Glomerular visceral epithelial cell (primary cell): Measurements from ENCODE around the gene NDUFA12.
A peak's percentile ranks its signal among the peaks of the same experiment; 100 is the strongest.

Experiments
- DNase-seq: peaks from one replicate; pipeline ENCODE4 v3.0.0-alpha.2; 2016; ENCODE audit errors: extremely low spot score

The NDUFA12 gene

DNA sequence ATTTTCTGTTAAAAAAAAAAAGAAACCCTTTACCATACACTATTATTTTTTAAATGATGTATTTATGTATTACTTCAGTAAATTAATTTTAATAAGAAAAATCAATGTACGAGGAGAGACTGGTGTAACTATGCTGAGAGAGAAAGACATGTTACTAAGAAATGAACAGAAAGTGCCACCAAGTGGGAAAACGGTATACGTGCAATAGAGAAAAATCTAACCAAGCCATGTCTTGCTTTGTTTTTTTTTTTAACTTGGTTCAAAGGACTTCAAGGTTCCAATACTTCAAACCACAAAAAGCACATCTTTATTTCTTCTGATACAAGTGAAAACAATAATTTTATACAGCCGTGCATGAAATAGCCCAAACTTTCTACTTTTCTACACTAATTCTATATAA, 22.9 kb downstream of the NDUFA12 start:
- no peak for DNase-seq

DNA sequence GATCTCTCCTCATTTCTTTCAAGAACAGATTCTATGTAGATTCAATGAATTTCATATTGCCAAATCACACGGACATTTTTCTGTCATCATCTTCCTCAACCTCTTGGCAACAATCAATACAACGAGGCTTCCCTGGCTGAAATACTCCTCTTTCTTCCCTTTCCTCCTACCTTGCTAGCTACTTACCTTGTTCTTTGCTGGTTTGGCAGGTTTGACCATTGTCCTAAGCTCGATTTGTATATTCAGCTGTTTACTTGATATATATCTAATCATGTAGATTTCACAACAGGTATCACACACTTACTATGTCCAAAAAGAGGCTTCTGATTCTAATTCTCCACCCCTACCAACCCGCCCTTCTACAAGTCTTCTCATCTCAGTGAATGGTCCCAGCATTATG, 23.6 kb downstream of the NDUFA12 start:
- no peak for DNase-seq

DNA sequence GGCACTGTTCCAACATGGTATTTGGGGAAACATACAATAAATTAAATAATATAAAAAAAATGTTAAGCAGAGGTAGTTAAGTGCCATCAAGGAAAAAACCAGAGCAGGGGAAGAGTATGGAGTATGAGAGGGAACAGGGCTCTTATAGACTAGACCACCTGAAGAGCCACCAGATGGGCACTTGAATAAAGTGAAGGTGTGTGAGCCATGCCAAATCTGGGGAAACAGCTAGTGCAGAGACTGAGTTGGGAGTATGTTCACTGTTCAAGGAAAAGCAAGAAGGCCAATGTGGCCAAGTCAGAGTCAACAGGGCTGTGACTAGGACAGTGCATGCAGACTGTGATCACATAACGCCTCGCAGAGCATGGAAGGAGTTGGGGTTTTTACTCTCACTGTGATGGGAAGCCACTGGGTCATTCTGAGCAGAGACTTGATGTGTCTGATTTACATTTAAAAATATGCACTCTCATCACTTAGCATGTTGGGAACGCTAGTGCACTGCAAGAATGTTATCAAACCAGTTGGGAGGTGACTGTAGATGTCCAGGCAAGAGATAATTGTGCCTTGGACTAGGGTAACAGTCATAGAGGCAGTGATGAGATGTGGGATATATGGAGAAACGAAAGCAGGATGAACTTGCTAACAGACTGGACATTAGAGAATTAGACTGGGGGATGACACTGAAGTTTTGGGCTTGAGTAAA, 25.6 kb downstream of the NDUFA12 start:
- no peak for DNase-seq

DNA sequence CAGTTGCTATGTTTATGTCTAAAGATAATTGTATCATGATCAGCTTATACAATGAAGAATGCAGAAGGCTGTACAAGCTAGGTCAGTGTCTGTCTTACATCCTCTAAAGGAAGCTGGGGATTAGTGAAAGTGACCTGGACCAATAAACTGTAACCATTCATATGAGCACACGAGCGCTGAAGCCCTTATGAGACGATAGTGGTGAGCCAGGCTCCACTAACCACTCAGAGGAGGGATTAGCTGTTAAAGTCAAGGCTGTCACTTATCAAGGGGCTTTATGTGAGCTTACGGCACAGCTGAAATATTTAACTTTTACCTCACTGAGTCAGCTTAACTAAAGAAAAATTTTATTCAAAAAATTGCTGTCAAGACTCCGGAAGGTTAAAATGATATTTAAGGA, 30.3 kb downstream of the NDUFA12 start:
- DNase-seq = peak; percentile 87

DNA sequence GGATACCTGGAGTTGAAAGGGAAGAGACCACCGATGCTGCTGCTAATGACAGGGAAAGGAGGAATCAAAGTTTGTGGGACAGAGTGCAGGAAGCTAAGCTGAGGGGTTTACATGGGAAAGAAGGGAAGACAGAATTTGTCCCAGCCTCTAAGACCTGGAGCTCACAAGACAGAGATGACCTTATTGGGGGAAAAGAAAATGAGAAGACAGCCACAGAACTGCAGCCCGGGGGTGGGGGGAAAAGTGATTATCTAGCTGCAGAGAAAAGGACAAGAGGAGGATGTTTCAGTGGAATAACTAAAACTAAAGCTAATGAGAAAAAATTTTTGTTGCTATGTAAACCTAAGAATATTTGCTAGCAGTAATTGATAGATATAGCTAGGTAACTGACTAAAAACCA, 30.7 kb downstream of the NDUFA12 start:
- no peak for DNase-seq

DNA sequence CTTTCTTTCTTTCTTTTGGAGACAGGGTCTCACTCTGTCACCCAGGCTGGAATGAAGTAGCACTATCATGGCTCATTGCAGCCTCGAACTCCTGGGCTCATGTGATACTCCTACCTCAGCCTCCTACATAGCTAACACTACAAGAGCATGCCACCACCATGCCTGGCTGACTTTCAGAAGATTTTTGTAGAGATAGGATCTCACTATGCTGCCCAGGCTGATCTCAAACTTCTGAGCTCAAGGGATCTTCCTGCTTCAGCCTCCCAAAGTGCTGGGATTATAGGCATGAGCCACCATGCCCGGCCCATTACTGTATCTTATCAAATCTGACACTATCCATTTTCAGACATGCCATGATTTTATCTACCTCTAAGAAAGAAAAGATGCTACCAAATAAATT, 31.6 kb downstream of the NDUFA12 start:
- DNase-seq = no peak

DNA sequence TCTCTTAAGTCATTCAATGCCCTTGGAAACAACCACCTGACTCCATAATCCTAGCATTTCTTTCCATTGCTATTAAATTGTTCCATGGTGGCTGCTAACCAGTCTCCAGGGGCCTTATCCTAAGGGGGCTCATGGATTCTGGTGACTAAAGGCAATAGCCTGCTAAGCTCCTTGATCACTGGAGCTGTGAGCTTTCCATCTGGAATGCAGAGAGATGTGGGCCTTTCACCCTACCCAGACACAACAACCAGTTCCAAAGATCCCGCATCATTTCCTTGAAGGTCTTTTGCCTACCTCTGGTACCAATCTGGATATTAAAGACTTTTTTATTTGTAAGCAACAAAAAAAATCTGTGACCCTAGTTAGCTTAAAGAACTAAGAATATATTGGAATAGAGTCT, 32.9 kb downstream of the NDUFA12 start:
- no peak for DNase-seq

DNA sequence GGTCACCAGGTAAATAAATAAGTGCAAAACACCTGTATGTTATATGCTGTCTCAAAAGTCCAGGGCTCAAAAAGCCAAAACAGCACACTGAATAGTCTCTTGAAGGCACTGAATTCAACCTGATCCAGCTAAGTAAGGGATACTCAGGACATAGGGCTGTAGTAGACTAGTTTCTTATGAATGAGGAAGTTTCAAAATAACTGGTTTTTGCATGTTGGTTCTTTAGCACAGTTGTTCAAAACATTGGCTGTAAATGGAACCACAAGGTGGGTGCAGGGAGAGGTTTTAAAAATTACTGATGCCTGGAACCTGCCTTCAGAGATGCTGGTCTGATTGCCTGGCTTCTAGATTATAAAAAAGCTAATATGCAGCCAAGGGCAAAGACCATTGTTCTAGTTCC, 34.1 kb downstream of the NDUFA12 start:
- no peak for DNase-seq

DNA sequence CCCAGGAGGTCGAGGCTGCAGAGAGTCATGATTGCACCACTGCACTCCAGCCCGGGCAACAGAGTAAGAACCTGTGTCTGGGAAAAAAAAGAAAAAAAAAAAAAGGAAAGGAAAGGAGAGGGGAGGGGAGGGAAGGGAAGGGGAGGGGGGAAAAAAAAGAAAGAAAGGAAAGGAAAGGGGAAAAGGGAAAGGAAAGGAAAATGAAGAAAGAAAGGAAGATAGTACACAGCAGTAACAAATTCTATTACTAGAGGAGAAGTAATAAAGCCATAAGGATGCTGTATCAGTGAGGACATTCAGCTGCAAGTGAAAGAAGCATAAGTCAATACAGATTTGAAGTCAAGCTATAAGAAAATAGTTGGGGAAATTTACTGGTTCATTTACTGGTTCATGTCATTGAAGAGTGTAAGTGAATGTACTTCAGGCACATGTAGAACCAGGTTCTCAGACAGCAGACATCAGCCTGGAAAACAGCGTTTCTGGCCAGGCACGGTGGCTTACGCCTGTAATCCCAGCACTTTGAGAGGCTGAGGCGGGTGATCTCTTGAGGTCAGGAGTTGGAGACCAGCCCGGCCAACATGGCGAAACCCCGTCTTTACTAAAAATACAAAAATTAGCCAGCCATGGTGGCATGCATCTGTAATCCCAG, 37.4 kb downstream of the NDUFA12 start:
- no peak for DNase-seq

DNA sequence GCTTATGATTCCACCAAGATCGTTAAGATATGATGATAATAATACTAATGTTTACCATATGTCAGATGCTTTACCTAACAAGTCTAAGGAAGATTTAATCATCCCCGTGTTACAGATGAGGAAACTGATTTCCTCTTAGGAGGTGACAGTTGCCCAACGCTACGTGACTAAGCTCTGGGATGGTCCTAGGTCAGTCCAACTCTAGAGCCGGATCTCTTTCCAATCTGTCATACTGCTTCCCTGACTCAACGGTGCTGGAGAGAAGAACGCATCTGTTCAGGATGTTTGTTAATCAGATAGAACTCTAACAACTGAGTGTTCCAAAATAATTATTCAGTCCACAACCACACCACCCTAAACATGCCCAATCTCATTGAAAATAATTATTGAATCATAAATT, 39.8 kb downstream of the NDUFA12 start:
- DNase-seq = no peak

DNA sequence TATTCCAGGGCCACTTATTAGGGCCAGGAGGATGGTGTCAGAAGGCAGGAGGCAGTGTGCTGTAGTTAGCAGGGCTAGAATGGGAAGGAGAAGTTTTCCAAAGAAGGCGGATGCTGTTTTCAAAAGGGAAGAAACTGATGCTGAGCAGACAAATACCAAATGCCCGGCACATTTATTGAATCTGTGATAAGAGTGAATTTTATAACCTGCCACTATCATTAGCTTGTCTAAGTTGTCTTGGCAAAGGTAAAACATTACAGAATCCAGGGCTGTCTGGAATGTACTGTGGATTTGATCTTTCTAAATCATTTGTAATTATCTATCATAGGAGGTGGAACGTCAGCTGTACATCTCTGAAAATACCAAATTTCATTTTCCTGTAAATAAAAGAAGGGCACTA, 40.8 kb downstream of the NDUFA12 start:
- no peak for DNase-seq

DNA sequence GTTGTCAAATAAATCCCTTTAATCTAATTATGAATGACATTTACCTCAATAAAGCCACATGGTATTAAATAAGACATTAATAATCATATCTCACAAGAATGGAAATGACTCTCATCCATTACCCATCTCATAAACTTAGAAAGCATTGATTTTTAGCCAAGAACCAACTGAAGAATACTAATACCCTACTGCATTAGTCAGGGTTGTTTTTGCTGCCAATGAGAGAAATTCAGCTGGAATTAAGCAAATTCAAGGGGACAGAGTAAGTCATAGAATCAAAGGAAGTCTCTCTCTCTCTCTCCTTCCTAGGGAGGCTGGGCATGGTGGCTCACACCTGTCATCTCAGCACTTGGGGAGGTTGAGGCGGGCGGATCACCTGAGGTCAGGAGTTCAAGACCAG, 41.6 kb downstream of the NDUFA12 start:
- DNase-seq = no peak

DNA sequence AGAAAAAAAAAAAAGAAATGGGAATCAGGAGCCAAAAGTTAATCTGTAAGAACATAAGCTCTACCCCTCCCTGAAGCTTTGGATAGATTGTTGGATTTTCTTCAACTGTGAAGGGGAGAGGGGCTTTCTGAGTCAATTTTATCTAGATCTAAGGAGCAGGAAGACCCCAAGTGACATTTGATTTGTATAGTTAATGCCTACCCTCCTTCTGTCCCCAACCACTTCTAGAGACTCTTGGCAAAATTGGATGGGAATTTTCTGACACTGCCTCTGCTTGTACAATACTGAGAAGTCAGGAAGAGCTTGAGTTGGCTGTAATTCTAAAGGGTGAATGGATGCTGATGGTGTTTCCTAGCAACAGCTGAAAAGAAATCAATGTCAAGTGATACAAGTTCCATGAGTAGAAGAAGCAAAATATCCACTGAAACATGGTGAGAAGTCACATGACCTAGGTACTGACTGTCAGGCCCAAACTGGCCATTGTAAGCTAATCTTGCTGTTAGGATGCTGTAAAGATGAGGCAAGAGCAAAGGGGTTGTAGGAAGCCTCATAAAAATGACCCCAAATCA, 42.2 kb downstream of the NDUFA12 start:
- no peak for DNase-seq

DNA sequence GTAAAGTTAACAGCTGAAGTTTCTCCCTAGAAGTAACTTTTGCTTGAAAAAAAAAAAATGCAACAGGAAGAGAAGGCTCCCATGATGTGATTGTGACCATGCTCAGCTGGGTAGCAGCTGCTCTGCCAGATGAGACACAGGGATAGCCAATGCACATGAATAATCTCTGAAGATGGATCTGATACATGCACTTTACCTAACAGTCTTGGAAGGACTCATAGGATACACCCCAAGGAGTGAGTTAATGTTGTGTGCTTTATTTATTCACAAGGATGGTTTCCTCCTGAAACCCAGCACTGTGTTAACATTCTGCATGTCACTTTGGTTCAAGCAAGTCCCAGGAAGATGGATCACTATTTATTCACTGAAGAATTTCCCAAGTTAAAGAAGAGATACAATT, 46.5 kb downstream of the NDUFA12 start:
- no peak for DNase-seq

DNA sequence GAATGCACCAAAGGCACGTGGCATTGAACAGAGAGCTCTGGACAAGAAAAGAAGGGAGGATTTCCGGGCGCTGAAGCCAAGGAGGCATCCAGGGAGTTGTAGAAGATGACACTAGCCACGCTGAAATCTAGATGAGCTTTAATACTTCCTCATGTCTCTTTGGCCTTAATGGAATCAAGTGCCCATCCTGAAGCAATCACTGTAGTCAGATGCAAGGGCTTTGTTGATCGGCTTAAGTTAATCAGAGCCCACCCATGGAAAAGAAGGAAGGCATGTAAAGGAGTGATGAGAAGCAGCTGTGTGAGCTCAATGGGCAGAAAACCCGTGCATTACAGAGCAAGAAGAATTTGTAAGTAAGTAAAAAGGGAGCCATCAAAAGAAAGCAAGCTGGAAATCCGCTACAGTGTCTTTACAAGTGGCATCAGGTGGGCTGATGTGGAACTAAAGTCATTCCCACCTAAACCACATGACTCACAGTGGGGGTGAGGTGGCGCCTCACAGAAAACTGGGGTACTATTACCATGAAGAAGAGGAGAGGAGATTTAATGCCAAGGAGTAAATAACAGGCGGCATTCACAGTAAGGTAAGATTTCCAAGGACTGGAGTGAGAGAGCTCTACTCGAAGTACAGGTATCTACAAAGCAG, 48.4 kb downstream of the NDUFA12 start:
- DNase-seq = no peak

DNA sequence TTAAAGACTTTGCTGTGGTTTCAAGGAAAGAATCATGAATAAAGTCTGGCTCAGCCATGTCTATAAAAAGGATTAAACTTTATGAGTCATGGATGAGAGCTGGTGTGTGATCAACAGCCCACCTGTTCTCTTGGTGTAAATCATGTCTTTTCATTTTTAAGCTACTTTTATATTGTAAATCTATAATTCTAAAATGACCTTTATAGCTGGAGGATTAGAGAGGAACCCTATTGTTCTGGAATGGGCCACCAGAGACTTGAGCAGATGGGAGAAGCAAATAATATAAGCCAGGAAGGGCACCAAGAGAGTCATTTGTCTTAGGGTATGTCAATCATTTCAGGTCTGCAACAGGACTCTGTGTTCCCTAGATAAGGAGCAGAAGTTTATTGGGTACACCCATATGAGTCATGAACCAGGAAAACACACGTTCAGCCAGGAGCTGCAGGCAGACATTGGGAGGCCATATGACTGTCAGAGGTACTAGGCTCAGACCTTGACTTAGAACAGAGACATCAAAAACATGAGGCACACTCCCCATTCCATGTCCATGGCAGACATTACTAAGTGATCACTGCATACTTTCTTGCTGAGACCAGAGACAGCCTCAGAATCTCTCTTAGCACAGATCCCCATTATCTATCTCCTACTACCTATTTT, 49.3 kb downstream of the NDUFA12 start:
- DNase-seq = peak; percentile 36

DNA sequence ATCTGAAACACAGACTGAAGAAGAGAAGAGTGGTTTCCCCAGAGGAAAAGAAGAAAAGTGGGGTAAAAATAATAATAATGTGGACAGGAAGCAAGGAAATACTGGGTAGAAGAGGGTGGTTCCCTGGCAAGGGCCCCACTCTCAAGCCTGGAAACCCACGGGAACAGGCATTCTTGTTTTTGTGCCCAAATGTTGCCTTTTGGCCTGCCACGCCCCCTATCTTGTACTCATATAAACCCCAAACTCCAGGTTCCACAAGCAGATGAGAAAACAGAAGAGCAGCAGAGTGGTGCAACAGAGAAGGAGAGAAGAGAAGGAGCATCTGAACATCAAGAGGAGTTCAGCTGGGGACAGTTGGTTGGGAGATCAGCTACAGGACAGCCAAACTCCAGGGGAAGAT, 51.2 kb downstream of the NDUFA12 start:
- DNase-seq = no peak

DNA sequence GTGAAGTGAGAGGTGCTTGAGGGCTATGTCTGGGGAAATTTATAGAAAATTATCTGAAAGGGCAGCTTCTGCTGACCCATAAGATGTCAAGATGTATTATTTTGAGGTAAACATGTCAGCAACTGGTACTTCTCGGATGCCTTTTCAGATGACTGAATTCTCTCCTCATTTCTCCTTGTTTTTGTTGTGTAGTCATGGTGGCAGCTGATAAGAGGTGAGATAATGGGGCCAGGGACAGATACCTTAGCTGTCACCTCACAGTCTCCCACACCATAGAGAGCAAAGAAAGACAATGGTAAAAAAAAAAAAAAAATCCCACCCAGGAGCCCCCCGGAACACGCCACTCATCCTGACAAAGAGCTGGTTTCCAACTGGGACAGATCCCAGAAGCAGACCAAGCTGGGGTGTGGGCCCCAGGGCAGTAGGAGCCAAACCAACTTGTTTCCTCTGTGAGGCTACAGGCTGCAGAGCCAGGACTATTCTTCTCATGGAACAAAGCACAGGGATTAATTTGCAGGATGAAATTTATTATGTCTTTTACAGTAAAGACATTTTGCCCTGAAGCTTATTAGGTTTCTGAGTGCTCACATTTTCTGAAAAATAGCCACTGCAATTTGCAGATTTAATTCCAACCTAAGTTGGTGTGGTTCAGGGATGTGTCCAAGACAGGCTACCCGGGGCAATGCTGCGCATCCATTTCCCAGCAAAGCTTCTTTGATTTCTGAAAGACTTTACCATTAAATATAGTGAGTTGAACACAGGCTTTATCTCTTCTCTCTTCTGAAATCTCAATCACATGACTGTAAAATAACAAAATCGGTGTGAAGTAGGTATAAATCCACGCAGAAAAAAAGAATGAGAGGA, 52.2 kb downstream of the NDUFA12 start:
- DNase-seq = no peak

DNA sequence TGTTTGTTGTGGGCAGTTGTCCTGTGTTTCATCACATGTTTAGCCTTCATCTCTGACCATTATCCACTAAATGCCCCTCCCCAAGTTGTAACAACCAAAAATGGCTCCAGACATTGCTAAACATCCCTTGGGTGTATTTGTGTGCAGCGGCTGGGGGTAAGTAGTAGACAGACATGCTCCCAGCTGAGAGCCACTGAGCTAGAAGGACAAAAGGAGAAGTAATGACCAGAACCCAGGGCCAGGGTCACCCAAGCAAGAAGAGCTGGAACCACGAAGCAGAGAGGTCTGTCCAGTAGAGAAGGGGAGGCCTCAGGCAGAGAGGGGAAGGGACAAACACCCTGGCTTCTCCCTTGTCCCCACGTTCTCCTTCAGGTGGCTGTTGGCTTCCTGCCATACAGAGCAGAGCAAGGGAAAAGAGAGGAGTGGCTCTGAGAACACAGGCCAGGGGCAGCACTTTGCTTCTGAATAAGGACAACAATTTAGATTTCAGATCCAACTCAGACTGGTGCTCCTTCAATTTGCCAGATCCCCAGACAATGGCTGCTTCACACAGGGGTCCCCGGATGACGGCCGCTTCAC, 55.2 kb downstream of the NDUFA12 start:
- no peak for DNase-seq

DNA sequence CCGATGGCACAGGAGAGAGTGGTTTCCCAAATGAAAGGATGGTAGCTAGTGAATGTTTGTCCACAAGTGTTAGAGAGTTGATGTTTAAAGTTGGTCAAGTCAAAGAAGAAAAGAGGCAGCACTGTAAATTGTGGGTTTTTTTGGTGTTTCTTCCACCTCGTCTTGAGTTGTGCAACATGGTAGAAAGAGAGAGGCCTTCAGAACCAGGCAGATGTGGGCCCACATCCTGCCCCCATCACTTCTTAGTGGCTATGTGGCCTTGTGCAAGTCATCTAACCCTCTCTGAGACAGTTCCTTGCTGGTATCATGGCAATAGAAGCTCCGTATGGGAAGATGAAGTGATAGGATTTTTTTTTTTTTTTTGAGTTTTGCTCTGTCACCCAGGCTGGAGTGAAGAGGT, 60.8 kb downstream of the NDUFA12 start:
- DNase-seq = no peak

DNA sequence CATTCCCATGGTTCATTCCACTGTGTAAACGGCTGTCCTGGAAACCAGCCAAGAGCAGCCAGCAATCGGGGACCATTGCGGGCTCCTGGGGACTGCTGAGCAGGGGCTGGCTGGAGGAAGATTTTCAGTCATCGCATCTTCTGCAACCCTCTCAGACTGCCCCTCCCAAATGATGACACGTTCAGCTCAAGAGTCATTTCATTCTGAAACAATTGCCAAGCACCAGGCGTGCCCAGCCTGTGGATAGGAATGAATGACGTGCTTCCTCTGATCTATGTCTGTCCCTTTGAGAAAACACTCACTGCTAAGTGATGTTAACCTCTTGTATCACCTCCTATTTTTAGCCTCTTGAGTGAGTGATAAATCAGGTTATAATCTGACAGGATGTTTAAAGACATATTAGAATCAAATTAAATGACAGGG, 62.0 kb downstream of the NDUFA12 start:
- peak; percentile 47 for DNase-seq
